T follicular helper cell (primary cell): Measurements from ENCODE around the gene SPATA13.

ENCODE experiments used
- DNase-seq: peaks from one replicate; pipeline ENCODE4 v3.0.0-alpha.2; 2020; ENCODE audit warnings: low read depth

The SPATA13 gene

GRCh38 chr13:24167666-24168391 lies 7.3 kb downstream of the SPATA13 start:
- no peak for DNase-seq

- no peak for DNase-seq
These were observed 7.9 kb downstream of the SPATA13 start for GRCh38 chr13:24168392-24168750.

GRCh38 chr13:24168979-24169378 lies 8.5 kb downstream of the SPATA13 start:
- DNase-seq = no peak

- DNase-seq = no peak
These were observed 11.6 kb downstream of the SPATA13 start for GRCh38 chr13:24172071-24172470.

GRCh38 chr13:24173795-24174194 lies 13.3 kb downstream of the SPATA13 start:
- no peak for DNase-seq

GRCh38 chr13:24175847-24176246 lies 15.3 kb downstream of the SPATA13 start:
- no peak for DNase-seq

GRCh38 chr13:24176351-24177101 lies 16.0 kb downstream of the SPATA13 start:
- DNase-seq = no peak

- no peak for DNase-seq
These were observed 18.4 kb downstream of the SPATA13 start for GRCh38 chr13:24178847-24179485.

GRCh38 chr13:24179486-24179850 lies 18.9 kb downstream of the SPATA13 start:
- no peak for DNase-seq

GRCh38 chr13:24180750-24181377 lies 20.3 kb downstream of the SPATA13 start:
- no peak for DNase-seq

GRCh38 chr13:24181991-24182702 lies 21.6 kb downstream of the SPATA13 start:
- DNase-seq = no peak

GRCh38 chr13:24182703-24183081 lies 22.2 kb downstream of the SPATA13 start:
- DNase-seq = no peak

- no peak for DNase-seq
These were observed 23.2 kb downstream of the SPATA13 start for GRCh38 chr13:24183741-24184182.

GRCh38 chr13:24184265-24184841 lies 23.8 kb downstream of the SPATA13 start:
- no peak for DNase-seq

- no peak for DNase-seq
These were observed 24.4 kb downstream of the SPATA13 start for GRCh38 chr13:24184882-24185281.

GRCh38 chr13:24185591-24186232 lies 25.2 kb downstream of the SPATA13 start:
- no peak for DNase-seq

- DNase-seq = no peak
These were observed 26.7 kb downstream of the SPATA13 start for GRCh38 chr13:24187185-24187584.

- DNase-seq = no peak
These were observed 31.7 kb downstream of the SPATA13 start for GRCh38 chr13:24192057-24192810.

- no peak for DNase-seq
These were observed 32.3 kb downstream of the SPATA13 start for GRCh38 chr13:24192811-24193162.

GRCh38 chr13:24194447-24194846 lies 33.9 kb downstream of the SPATA13 start:
- no peak for DNase-seq
